HCT116 (cell line): ENCODE data around the gene DTYMK.

Experiments used
- CEBPB ChIP-seq: IDR thresholded peaks from 2 replicates; pipeline ENCODE4 v1.6.1; 2012; ENCODE audit warnings: low read depth
- ELF1 ChIP-seq: IDR thresholded peaks from 2 replicates; pipeline ENCODE4 v1.6.1; 2012; ENCODE audit warnings: low read depth, borderline replicate concordance
- EZH2phosphoT487 ChIP-seq: fragments of 200-600 bp; IDR thresholded peaks from 2 replicates; pipeline ENCODE4 v1.6.1; 2018; ENCODE audit warnings: antibody characterized with exemption, borderline replicate concordance
- FOSL1 ChIP-seq: IDR thresholded peaks from 2 replicates; pipeline ENCODE4 v1.6.1; 2012; ENCODE audit warnings: low read depth
- POLR2A ChIP-seq: IDR thresholded peaks from 2 replicates; pipeline ENCODE4 v1.7.0; 2011; ENCODE audit warnings: borderline replicate concordance; ENCODE audit not compliant: insufficient read depth, insufficient read length; ENCODE audit errors: extremely low read depth
- POLR2AphosphoS5 ChIP-seq: IDR thresholded peaks from 2 replicates; pipeline ENCODE4 v1.6.1; 2011; ENCODE audit warnings: mild to moderate bottlenecking, low read depth, low read length, moderate library complexity
- RAD21 ChIP-seq: IDR thresholded peaks from 2 replicates; pipeline ENCODE4 v1.6.1; 2012; ENCODE audit warnings: low read depth, mild to moderate bottlenecking
- SIN3A ChIP-seq: IDR thresholded peaks from 2 replicates; pipeline ENCODE4 v1.6.1; 2012; ENCODE audit warnings: low read depth
- ZFX ChIP-seq: fragments of 450-650 bp; IDR thresholded peaks from 2 replicates; pipeline ENCODE4 v1.6.1; 2017
- TF ChIP-seq, protein P1 (sequence below), 3 experiments: fragments of 200-600 bp in 1 of 3; sonication (generic) in 1 of 3; IDR thresholded peaks in 2 of 3; conservative IDR thresholded peaks in 1 of 3; 2 replicates each; pipeline ENCODE4 v1.5.1; 2012 to 2017; ENCODE audit warnings: low read depth in 2 of 3, low read length in 2 of 3, antibody characterized with exemption in 1 of 3, borderline replicate concordance in 1 of 3, control low read depth in 1 of 3, mild to moderate bottlenecking in 1 of 3, mixed read lengths in 1 of 3, mixed run types in 1 of 3, moderate library complexity in 1 of 3; ENCODE audit not compliant: insufficient read depth in 1 of 3

DNA sequence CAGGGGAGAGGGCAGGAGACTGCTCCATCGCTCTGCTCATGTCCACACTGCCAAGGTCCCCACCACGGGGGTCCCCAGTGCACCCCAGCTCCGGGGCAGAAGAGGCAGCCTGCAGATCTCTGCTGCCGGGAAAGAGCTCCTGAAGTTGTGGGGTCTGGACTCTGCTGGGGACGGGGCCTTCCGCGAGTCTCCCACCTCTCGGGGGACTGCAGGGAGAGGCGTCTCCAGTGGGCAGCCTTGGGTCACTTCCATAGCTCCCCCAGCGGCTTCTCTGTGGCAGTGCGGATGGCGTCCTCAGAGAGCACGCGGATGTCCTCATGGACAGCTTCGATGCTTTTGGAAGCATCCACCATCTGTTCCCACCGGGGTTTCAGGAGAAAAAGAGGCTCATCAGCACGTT is 10.7 kb downstream of the DTYMK start:
- TF ChIP-seq, protein P1, sequence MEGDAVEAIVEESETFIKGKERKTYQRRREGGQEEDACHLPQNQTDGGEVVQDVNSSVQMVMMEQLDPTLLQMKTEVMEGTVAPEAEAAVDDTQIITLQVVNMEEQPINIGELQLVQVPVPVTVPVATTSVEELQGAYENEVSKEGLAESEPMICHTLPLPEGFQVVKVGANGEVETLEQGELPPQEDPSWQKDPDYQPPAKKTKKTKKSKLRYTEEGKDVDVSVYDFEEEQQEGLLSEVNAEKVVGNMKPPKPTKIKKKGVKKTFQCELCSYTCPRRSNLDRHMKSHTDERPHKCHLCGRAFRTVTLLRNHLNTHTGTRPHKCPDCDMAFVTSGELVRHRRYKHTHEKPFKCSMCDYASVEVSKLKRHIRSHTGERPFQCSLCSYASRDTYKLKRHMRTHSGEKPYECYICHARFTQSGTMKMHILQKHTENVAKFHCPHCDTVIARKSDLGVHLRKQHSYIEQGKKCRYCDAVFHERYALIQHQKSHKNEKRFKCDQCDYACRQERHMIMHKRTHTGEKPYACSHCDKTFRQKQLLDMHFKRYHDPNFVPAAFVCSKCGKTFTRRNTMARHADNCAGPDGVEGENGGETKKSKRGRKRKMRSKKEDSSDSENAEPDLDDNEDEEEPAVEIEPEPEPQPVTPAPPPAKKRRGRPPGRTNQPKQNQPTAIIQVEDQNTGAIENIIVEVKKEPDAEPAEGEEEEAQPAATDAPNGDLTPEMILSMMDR (IDR thresholded peaks at IDR 0.05 in 2 of 3, conservative IDR thresholded peaks at IDR 0.05 in 1 of 3; ENCODE audit: borderline replicate concordance in 1 of 3, insufficient read depth in 1 of 3, low read depth in 2 of 3, low read length in 2 of 3), result no peak
- no peak for TF ChIP-seq CEBPB
- TF ChIP-seq RAD21, result no peak
- no peak for TF ChIP-seq POLR2A
- TF ChIP-seq POLR2AphosphoS5, result no peak; the same call in none of the 2 replicates
- TF ChIP-seq ELF1, result no peak
- TF ChIP-seq ZFX, result no peak
- TF ChIP-seq FOSL1, result no peak
- TF ChIP-seq EZH2phosphoT487, result no peak
- no peak for TF ChIP-seq SIN3A
